ENCODE data around the gene CCDC110.

Gene CCDC110

GRCh38 chr4:185463541-185463940 is 8.0 kb downstream of the CCDC110 start:
- H3K4me1 ChIP-seq (ENCODE audit: control insufficient read depth, insufficient read depth, low read length) = peaks cover 9% of the 10 kb centered on the region
- H3K27ac ChIP-seq (ENCODE audit: insufficient read depth, low read depth, low read length, poor library complexity, severe bottlenecking) = no peak overlapping the region
- H3K27me3 ChIP-seq (ENCODE audit: control insufficient read depth, insufficient read depth, low read length, poor library complexity, severe bottlenecking) = no peaks in the 10 kb centered on the region
- H3K4me3 ChIP-seq (ENCODE audit: insufficient read depth, low read depth, low read length) = no peak overlapping the region
- no peaks in the 10 kb centered on the region for H3K9me3 ChIP-seq (ENCODE audit: control insufficient read depth, low read length)
- H3K36me3 ChIP-seq (ENCODE audit: control insufficient read depth, insufficient read depth, low read length) = no peaks in the 10 kb centered on the region
- WGBS, 2 experiments = 94 to 95% methylated on average over 6 of the region's 6 CpGs

GRCh38 chr4:185461565-185461964 is 10.0 kb downstream of the CCDC110 start:
- Histone ChIP-seq H3K27me3 (ENCODE audit: control insufficient read depth, insufficient read depth, low read length, poor library complexity, severe bottlenecking) (no peaks in the 10 kb centered on the region), H3K4me1 (ENCODE audit: control insufficient read depth, insufficient read depth, low read length) (peaks cover 9% of the 10 kb centered on the region), H3K4me3 (ENCODE audit: insufficient read depth, low read depth, low read length) (no peak overlapping the region), H3K9me3 (ENCODE audit: control insufficient read depth, low read length) (no peaks in the 10 kb centered on the region), H3K27ac (ENCODE audit: insufficient read depth, low read depth, low read length, poor library complexity, severe bottlenecking) (no peak overlapping the region), H3K36me3 (ENCODE audit: control insufficient read depth, insufficient read depth, low read length) (no peaks in the 10 kb centered on the region)
- 92 to 93% methylated on average over 8 of the region's 8 CpGs for WGBS, 2 experiments

GRCh38 chr4:185457136-185457535 is 14.4 kb downstream of the CCDC110 start:
- Histone ChIP-seq H3K4me1 (ENCODE audit: control insufficient read depth, insufficient read depth, low read length) (no peaks in the 10 kb centered on the region), H3K27ac (ENCODE audit: insufficient read depth, low read depth, low read length, poor library complexity, severe bottlenecking) (no peak overlapping the region), H3K9me3 (ENCODE audit: control insufficient read depth, low read length) (no peaks in the 10 kb centered on the region), H3K4me3 (ENCODE audit: insufficient read depth, low read depth, low read length) (no peak overlapping the region), H3K36me3 (ENCODE audit: control insufficient read depth, insufficient read depth, low read length) (no peaks in the 10 kb centered on the region), H3K27me3 (ENCODE audit: control insufficient read depth, insufficient read depth, low read length, poor library complexity, severe bottlenecking) (no peaks in the 10 kb centered on the region)
- 37 to 39% methylated on average over 3 of the region's 3 CpGs for WGBS, 2 experiments

- H3K27me3 ChIP-seq (ENCODE audit: control insufficient read depth, insufficient read depth, low read length, poor library complexity, severe bottlenecking) = no peaks in the 10 kb centered on the region
- no peaks in the 10 kb centered on the region for H3K9me3 ChIP-seq (ENCODE audit: control insufficient read depth, low read length)
- H3K27ac ChIP-seq (ENCODE audit: insufficient read depth, low read depth, low read length, poor library complexity, severe bottlenecking) = no peak overlapping the region
- no peak overlapping the region for H3K4me3 ChIP-seq (ENCODE audit: insufficient read depth, low read depth, low read length)
- no peaks in the 10 kb centered on the region for H3K36me3 ChIP-seq (ENCODE audit: control insufficient read depth, insufficient read depth, low read length)
- no peaks in the 10 kb centered on the region for H3K4me1 ChIP-seq (ENCODE audit: control insufficient read depth, insufficient read depth, low read length)
- WGBS, 2 experiments = 42 to 47% methylated on average over 2 of the region's 2 CpGs
Observed at GRCh38 chr4:185456131-185456530, 15.4 kb downstream of the CCDC110 start.

GRCh38 chr4:185445209-185445608 is 26.3 kb downstream of the CCDC110 start:
- WGBS, 2 experiments = 86 to 93% methylated on average over 2 of the region's 2 CpGs
- no peaks in the 10 kb centered on the region for H3K4me1 ChIP-seq (ENCODE audit: control insufficient read depth, insufficient read depth, low read length)
- no peak overlapping the region for H3K27ac ChIP-seq (ENCODE audit: insufficient read depth, low read depth, low read length, poor library complexity, severe bottlenecking)

GRCh38 chr4:185441479-185441878 is 30.1 kb downstream of the CCDC110 start:
- Histone ChIP-seq H3K27ac (ENCODE audit: insufficient read depth, low read depth, low read length, poor library complexity, severe bottlenecking) (no peak overlapping the region), H3K27me3 (ENCODE audit: control insufficient read depth, insufficient read depth, low read length, poor library complexity, severe bottlenecking) (no peaks in the 10 kb centered on the region), H3K36me3 (ENCODE audit: control insufficient read depth, insufficient read depth, low read length) (no peaks in the 10 kb centered on the region), H3K4me3 (ENCODE audit: insufficient read depth, low read depth, low read length) (no peak overlapping the region), H3K9me3 (ENCODE audit: control insufficient read depth, low read length) (no peaks in the 10 kb centered on the region), H3K4me1 (ENCODE audit: control insufficient read depth, insufficient read depth, low read length) (no peaks in the 10 kb centered on the region)
- WGBS, 2 experiments = 100% methylated on average over 1 of the region's 2 CpGs

More at GRCh38 chr4:185445209-185445608, 26.3 kb downstream of the CCDC110 start:
- no peaks in the 10 kb centered on the region for H3K27me3 ChIP-seq (ENCODE audit: control insufficient read depth, insufficient read depth, low read length, poor library complexity, severe bottlenecking)
- H3K36me3 ChIP-seq (ENCODE audit: control insufficient read depth, insufficient read depth, low read length) = no peaks in the 10 kb centered on the region
- no peaks in the 10 kb centered on the region for H3K9me3 ChIP-seq (ENCODE audit: control insufficient read depth, low read length)
- no peak overlapping the region for H3K4me3 ChIP-seq (ENCODE audit: insufficient read depth, low read depth, low read length)

GRCh38 chr4:185437809-185438208 is 33.7 kb downstream of the CCDC110 start:
- Histone ChIP-seq H3K36me3 (ENCODE audit: control insufficient read depth, insufficient read depth, low read length) (no peaks in the 10 kb centered on the region), H3K4me1 (ENCODE audit: control insufficient read depth, insufficient read depth, low read length) (no peaks in the 10 kb centered on the region), H3K27me3 (ENCODE audit: control insufficient read depth, insufficient read depth, low read length, poor library complexity, severe bottlenecking) (no peaks in the 10 kb centered on the region), H3K9me3 (ENCODE audit: control insufficient read depth, low read length) (no peaks in the 10 kb centered on the region), H3K27ac (ENCODE audit: insufficient read depth, low read depth, low read length, poor library complexity, severe bottlenecking) (no peak overlapping the region), H3K4me3 (ENCODE audit: insufficient read depth, low read depth, low read length) (no peak overlapping the region)

- H3K27ac ChIP-seq (ENCODE audit: insufficient read depth, low read depth, low read length, poor library complexity, severe bottlenecking) = no peak overlapping the region
- no peaks in the 10 kb centered on the region for H3K36me3 ChIP-seq (ENCODE audit: control insufficient read depth, insufficient read depth, low read length)
- no peak overlapping the region for H3K4me3 ChIP-seq (ENCODE audit: insufficient read depth, low read depth, low read length)
- no peaks in the 10 kb centered on the region for H3K9me3 ChIP-seq (ENCODE audit: control insufficient read depth, low read length)
- H3K27me3 ChIP-seq (ENCODE audit: control insufficient read depth, insufficient read depth, low read length, poor library complexity, severe bottlenecking) = no peaks in the 10 kb centered on the region
- H3K4me1 ChIP-seq (ENCODE audit: control insufficient read depth, insufficient read depth, low read length) = no peaks in the 10 kb centered on the region
Observed at GRCh38 chr4:185435466-185435865, 36.1 kb downstream of the CCDC110 start.

GRCh38 chr4:185429660-185430059 is 41.9 kb downstream of the CCDC110 start:
- WGBS, 2 experiments = 83% methylated on average over 2 to 4 of the region's 5 CpGs
- H3K27me3 ChIP-seq (ENCODE audit: control insufficient read depth, insufficient read depth, low read length, poor library complexity, severe bottlenecking) = no peaks in the 10 kb centered on the region
- no peaks in the 10 kb centered on the region for H3K36me3 ChIP-seq (ENCODE audit: control insufficient read depth, insufficient read depth, low read length)
- no peak overlapping the region for H3K4me3 ChIP-seq (ENCODE audit: insufficient read depth, low read depth, low read length)
- H3K4me1 ChIP-seq (ENCODE audit: control insufficient read depth, insufficient read depth, low read length) = no peaks in the 10 kb centered on the region
- no peaks in the 10 kb centered on the region for H3K9me3 ChIP-seq (ENCODE audit: control insufficient read depth, low read length)
- no peak overlapping the region for H3K27ac ChIP-seq (ENCODE audit: insufficient read depth, low read depth, low read length, poor library complexity, severe bottlenecking)

- WGBS, 2 experiments = 90 to 94% methylated on average over 22 of the region's 22 CpGs
- H3K4me1 ChIP-seq (ENCODE audit: control insufficient read depth, insufficient read depth, low read length) = no peaks in the 10 kb centered on the region
- H3K4me3 ChIP-seq (ENCODE audit: insufficient read depth, low read depth, low read length) = no peak overlapping the region
- H3K9me3 ChIP-seq (ENCODE audit: control insufficient read depth, low read length) = no peaks in the 10 kb centered on the region
- no peaks in the 10 kb centered on the region for H3K27me3 ChIP-seq (ENCODE audit: control insufficient read depth, insufficient read depth, low read length, poor library complexity, severe bottlenecking)
- H3K27ac ChIP-seq (ENCODE audit: insufficient read depth, low read depth, low read length, poor library complexity, severe bottlenecking) = no peak overlapping the region
- H3K36me3 ChIP-seq (ENCODE audit: control insufficient read depth, insufficient read depth, low read length) = no peaks in the 10 kb centered on the region
Observed at GRCh38 chr4:185426960-185427688, 44.4 kb downstream of the CCDC110 start.

Measured in ectodermal cell (in vitro differentiated cells).